Lower leg skin (tissue), 3 donors: ENCODE results near the gene CSNK2A2.

Source experiments
- CTCF ChIP-seq, 3 donors: fragments of 450-650 bp; IDR thresholded peaks; one replicate each; pipeline ENCODE4 v1.5.1; 2016; ENCODE audit warnings: antibody characterized with exemption in 3 of 3, mild to moderate bottlenecking in 3 of 3, moderate library complexity in 2 of 3
- POLR2A ChIP-seq, 2 donors: fragments of 450-650 bp; IDR thresholded peaks; one replicate each; pipeline ENCODE4 v1.6.1; 2016 to 2017; ENCODE audit warnings: antibody characterized with exemption in 2 of 2, mild to moderate bottlenecking in 1 of 2, moderate library complexity in 1 of 2

DNA sequence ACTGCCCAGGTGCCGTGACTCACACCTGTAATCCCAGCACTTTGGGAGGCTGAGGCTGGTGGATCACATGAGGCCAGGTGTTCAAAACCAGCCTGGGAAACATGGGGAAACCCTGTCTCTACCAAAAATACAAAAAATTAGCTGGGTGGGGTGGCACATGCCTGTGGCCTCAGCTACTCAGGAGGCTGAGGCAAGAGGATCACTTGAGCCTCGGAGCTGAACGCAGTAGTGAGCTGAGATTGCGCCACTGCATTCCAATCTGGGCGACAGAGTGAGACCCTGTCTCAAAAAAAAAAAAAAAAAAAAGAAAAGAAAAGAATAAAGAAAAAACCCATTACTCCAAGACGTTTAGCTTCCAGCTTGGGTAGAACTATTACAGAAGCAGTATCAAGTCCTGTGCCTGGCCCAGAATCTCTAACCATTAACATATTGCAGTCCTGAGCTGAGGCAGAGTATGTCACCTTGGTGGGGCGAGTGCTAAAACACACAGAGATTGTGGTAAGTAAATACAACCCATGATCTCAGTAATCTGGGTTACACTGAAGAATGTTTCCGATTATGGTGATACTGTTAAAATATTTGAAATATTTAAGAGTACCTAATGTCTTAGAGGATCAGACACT is 45.5 kb downstream of the CSNK2A2 start:
- TF ChIP-seq CTCF (IDR thresholded peaks at IDR 0.05) (no peak), POLR2A (IDR thresholded peaks at IDR 0.05) (no peak)
